Dendritic cell treated with granulocyte-macrophage colony-stimulating factor and Interleukin-4, amounts not matched to agents 40 ng/mL and 50 ng/mL, for 4 days (primary cell): ENCODE data around the gene FXYD3.
"Not testable (repeated sequence)": the region's sequence is repeated elsewhere in the genome, so short reads cannot be mapped to it uniquely, and the experiment has no call there.

ENCODE experiments used
- H3K27ac Mint-ChIP-seq: one replicate; pipeline ENCODE4 v1.8.0; 2022; ENCODE audit warnings: mild to moderate bottlenecking, mixed read lengths
- H3K27me3 Mint-ChIP-seq: one replicate; pipeline ENCODE4 v1.8.0; 2022; ENCODE audit warnings: mild to moderate bottlenecking, mixed read lengths
- H3K36me3 Mint-ChIP-seq: one replicate; pipeline ENCODE4 v1.8.0; 2022; ENCODE audit warnings: low read depth, mixed read lengths
- H3K4me1 Mint-ChIP-seq: one replicate; pipeline ENCODE4 v1.8.0; 2022; ENCODE audit warnings: low read depth, mixed read lengths
- H3K4me3 Mint-ChIP-seq: one replicate; pipeline ENCODE4 v1.8.0; 2022; ENCODE audit warnings: mild to moderate bottlenecking, moderate library complexity, mixed read lengths
- H3K9me3 Mint-ChIP-seq: one replicate; pipeline ENCODE4 v1.8.0; 2022; ENCODE audit warnings: mixed read lengths
- intact Hi-C: fragments of 100-400 bp; cut with micrococcal nuclease; formaldehyde crosslinking; loops from one replicate; pipeline ENCODE4 v1.15.0; 2022

FXYD3 gene

DNA sequence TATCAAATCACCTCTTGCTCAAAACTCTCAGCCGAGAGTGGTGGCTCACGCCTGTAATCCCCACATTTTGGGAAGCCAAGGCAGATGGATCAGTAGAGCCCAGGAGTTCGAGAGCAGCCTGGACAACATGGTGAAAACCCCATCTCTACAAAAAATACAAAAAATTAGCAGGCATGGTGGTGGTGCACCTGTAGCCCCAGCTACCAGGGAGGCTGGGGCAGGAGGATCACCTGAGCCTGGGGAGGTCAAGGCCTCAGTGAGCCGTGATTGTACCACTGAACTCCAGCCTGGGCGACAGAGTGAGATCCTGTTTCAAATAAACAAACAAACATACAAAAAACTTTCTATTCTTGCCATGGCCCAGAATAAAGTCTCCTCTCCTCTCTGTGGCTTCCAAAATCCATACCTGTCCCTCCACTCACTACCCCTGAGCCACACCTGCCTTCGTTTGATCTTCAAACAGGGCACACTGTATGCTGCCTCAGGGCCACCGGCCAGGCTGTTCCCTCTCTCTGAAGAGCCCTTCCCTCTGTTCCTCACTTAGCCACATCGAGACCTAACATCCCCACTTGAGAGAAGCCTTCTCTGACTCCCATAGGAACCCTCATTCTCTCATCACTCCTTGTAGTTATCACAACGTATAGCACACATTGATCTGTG is 12.9 kb downstream of the FXYD3 start:
- Mint-ChIP-seq H3K27me3 (peaks cover 19% of the 10 kb centered on the region), H3K27ac (no peak overlapping the region), H3K4me1 (peaks cover 24% of the 10 kb centered on the region), H3K36me3 (peaks cover 5% of the 10 kb centered on the region), H3K4me3 (no peak overlapping the region), H3K9me3 (no peaks in the 10 kb centered on the region)
- intact Hi-C loops = no loop called here

DNA sequence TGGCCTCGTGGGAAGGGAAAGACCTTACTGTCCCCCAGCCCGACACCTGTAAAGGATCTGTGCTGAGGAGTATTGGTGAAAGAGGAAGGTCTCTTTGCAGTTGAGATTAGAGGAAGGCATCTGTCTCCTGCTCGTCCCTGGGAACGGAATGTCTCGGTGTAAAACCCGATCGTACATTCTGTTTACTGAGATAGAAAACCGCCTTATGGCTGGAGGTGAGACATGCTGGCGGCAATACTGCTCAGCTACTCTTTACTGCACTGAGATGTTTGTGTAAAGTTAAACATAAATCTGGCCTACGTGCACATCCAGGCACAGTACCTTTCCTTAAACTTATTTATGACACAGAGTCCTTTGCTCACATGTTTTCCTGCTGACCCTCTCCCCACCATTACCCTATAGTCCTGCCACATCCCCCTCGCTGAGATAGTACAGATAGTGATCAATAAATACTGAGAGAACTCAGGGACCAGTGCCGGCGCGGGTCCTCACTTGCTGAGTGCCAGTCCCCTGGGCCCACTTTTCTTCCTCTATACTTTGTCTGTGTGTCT is 14.2 kb downstream of the FXYD3 start:
- Mint-ChIP-seq H3K27me3 (peaks cover 22% of the 10 kb centered on the region), H3K4me1 (peaks cover 11% of the 10 kb centered on the region)
- intact Hi-C loops, H3K4me3 Mint-ChIP-seq, H3K36me3 Mint-ChIP-seq, H3K9me3 Mint-ChIP-seq, H3K27ac Mint-ChIP-seq: not testable (repeated sequence)

DNA sequence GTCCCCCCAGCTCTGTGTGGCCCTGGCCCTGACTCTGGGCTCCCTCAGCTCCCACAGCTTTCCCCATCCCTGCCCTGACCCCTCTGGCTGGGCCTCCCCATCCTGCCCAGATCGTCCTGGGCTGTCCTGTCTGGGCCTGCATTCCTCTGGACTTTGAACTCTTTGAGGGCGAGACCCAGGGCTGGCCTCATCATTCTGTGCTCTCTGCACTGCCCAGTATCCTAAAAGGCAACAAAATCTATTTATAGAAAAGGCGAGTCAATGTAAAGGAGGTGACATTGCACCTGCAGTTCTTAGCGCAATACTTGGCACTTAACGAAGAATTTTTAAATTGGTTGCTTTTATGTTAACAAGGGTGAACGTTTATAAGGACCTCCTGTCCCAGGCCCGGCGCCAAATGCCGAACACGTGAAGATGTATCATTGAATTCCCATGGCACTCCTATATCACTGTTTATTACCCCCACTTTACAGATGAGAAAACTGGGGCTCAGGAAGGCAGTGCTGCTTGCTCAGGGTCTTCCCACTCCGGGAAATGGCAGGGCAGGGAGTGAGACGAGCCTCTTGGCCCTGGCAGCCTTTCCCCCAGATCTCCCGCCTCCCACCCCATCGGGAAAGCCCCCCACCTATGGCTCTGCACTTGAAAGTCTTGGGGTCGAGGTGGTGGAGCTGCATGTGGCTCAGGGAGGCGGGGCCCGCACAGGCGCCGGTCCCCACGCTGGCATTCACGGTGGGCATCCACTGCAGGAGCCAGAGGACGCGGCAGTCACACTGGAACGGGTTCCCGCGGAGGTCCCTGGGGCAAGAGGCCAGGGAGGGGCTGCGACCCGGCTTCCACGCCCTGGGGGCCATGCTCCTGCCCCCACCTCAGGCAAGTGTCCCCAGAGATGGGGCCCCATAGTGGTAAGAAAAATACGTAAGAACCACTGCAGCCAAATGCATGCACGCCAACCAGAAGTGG is 15.4 kb downstream of the FXYD3 start:
- intact Hi-C loops = no loop called here
- Mint-ChIP-seq H3K4me3 (no peak overlapping the region), H3K9me3 (no peaks in the 10 kb centered on the region), H3K36me3 (no peaks in the 10 kb centered on the region), H3K4me1 (peaks cover 5% of the 10 kb centered on the region), H3K27ac (no peak overlapping the region), H3K27me3 (peaks cover 18% of the 10 kb centered on the region)

DNA sequence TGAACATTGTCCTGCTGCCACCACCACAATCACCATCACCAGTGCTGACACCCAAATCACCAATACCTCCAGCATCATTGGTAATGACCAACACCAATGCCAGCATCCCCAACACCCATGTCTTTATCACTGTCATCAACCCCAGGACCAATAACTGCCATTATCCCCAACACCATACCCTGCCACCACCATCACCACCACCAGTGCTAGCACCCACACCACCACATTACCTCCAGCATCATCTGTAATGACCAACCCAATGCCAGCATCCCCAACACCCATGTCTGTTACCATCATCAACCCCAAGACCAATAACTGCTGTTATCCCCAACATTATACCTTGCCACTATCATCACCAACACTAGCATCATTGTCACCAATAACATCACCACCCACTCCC is 16.6 kb downstream of the FXYD3 start:
- Mint-ChIP-seq H3K27ac (no peak overlapping the region), H3K9me3 (no peaks in the 10 kb centered on the region)
- intact Hi-C loops = no loop called here

DNA sequence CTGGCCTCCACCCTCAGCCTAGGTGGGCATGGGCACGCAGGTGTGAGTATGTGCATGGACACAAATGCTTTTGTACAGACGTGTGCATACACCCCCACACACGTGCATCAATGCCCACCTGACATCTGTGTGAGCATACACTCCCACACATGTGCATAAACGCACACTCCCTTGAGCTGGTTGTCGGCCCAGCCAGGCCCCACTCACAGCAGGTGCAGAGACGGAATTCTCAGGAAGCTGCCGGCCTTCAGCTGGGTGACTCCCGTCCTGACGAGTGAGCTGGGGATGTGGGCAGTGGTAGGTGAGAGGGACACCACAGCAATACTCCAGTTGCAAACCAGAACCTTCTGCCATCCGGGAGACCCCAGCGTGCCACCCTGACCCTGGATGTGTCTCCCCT is 18.2 kb downstream of the FXYD3 start:
- no peak overlapping the region for H3K27ac Mint-ChIP-seq
- H3K4me1 Mint-ChIP-seq = peaks cover 7% of the 10 kb centered on the region
- intact Hi-C loops = no loop called here
- no peak overlapping the region for H3K4me3 Mint-ChIP-seq
- H3K36me3 Mint-ChIP-seq = no peaks in the 10 kb centered on the region
- H3K27me3 Mint-ChIP-seq = peaks cover 28% of the 10 kb centered on the region
- H3K9me3 Mint-ChIP-seq = no peaks in the 10 kb centered on the region

More for the DNA sequence above, 16.6 kb downstream of the FXYD3 start:
- Mint-ChIP-seq H3K4me1 (peaks cover 5% of the 10 kb centered on the region), H3K4me3 (no peak overlapping the region), H3K27me3 (peaks cover 22% of the 10 kb centered on the region), H3K36me3 (no peaks in the 10 kb centered on the region)

DNA sequence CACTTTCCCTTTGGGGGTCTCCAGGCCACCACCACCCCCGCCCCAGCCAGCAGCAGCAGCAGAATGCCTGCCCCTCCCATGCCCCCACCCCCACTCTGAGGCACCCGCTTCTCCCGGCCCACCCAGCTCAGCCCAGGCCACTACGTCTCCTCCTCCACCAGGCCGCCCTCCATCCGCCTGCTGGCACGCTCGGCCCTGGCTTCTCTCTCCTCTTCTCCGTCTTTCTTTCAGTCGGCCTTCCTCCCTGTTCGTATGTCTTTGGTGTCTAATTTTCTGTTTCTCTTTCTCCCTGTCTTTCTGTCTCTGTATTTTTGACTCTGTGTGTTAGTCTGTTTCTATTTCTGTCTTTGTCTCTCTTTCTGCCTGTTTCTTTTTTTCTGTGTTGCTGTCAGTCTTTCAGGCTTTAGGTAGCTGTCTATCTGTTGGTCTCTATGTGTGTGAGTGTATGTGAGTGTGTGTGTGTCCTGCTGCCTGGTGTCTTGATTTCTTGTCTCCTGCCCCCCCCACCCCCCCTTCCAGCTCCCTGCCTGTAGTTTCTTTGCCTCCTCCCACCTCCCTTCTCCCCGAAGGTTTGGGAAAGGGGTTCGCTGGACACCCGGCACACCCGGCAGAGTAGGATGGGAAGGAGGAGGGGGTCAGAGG is 19.1 kb downstream of the FXYD3 start, which contains the start of gene LGI4:
Gene LGI4, minus strand, starts transcription at position 459 of the 642 bp plus-strand sequence. Its CDS starts 379 bp downstream, at position 80.
- H3K4me3 Mint-ChIP-seq = no peak within 1 kb of the TSS
- intact Hi-C loops = loop anchor here (1.0 kb wide), 2 partner anchors 20 to 67 kb away; no protein-coding TSS in a partner anchor
- H3K27me3 Mint-ChIP-seq = peaks cover 33% of the 10 kb centered on the region
- no peak within 1 kb of the TSS for H3K27ac Mint-ChIP-seq
- H3K4me1 Mint-ChIP-seq = peaks cover 16% of the 10 kb centered on the region
- H3K36me3 Mint-ChIP-seq = no peaks in the 10 kb centered on the region
- no peaks in the 10 kb centered on the region for H3K9me3 Mint-ChIP-seq

DNA sequence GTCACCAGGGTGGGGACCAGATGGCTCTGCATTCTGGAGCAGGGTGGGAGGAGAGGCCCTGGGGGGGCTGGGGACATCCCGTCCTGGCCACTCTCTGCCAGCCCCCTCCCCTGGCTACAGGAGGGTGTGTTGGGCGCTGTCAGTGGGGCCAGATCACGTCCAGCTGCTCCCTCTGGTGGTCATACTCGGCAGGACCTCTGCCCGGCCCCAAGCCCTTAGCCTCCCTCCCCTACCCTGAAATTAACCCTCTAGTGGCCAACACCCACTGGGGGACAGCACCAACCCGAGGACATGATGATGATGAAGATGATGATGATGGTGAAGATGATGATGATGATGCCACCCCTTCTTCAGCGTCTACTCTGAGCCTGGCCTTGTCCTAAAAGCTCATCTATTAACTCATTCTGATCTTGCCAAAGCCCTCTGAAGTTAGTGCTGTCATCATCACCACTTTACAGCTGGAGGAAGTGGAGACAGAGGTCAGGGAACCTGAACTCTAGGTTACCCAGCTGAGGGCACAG is 19.8 kb downstream of the FXYD3 start:
- H3K4me1 Mint-ChIP-seq = peaks cover 21% of the 10 kb centered on the region
- H3K27ac Mint-ChIP-seq = no peak overlapping the region
- peaks cover 37% of the 10 kb centered on the region for H3K27me3 Mint-ChIP-seq
- intact Hi-C loops = loop anchor here (1.0 kb wide), 2 partner anchors 21 to 68 kb away; no protein-coding TSS in a partner anchor
- H3K9me3 Mint-ChIP-seq = no peaks in the 10 kb centered on the region
- no peaks in the 10 kb centered on the region for H3K36me3 Mint-ChIP-seq
- H3K4me3 Mint-ChIP-seq = no peak overlapping the region

DNA sequence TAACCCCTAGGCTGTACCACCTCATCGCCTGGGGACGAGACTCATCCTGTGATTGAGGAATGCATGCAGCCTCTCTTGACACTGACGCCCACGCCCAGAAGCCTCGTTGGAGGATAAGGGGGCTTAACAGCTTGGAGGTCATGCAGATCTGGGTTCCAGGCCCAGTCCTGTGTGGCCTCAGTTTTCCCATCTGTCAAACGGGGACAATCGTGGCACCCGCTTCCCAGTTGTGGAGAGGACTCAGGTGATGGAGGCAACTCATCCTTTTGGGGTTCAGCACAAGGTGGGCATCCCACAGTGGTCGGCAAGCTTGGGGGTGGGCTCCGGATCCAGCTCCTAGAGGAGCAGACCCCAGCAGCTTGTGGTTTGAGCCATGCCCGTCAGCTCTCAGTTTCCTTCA is 20.6 kb downstream of the FXYD3 start:
- Mint-ChIP-seq H3K27me3 (peaks cover 43% of the 10 kb centered on the region), H3K27ac (no peak overlapping the region), H3K9me3 (no peaks in the 10 kb centered on the region), H3K4me3 (no peak overlapping the region), H3K36me3 (no peaks in the 10 kb centered on the region), H3K4me1 (peaks cover 29% of the 10 kb centered on the region)
- intact Hi-C loops = no loop called here

DNA sequence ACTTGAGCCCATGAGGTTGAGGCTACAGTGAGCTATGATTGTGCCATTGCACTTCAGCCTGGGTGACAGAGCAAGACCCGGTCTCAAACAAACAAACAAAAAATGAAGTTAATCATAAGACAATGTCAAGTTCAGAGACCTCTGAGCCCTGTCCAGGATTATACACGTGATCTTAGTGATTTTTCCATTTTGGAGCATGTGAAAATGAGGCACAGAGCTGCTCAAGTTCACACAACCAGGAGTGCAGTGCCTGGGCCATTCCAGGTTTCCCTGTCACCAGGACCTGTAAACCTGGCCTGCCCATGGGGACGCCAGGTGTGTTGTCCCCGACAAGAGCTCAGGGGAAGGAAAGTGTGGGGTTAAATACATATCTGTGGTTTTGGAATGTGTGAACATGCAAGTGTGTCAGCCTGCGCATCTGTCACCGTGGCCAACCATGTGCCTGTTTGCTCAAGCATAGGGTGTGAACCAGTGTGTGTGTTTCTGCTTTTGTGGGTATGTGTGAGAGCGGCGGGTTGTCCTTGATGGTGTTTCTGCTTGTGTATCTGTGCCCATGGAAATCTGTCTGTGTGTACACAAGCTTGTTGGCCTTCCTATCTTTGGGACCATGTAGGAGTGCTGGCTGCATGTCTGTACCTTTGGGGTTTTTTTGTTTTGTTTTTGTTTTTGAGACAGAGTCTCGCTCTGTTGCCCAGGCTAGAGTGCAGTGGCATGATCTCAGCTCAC is 21.5 kb downstream of the FXYD3 start:
- no peaks in the 10 kb centered on the region for H3K36me3 Mint-ChIP-seq
- H3K9me3 Mint-ChIP-seq = no peaks in the 10 kb centered on the region
- H3K4me3 Mint-ChIP-seq = no peak overlapping the region
- H3K4me1 Mint-ChIP-seq = peaks cover 38% of the 10 kb centered on the region
- intact Hi-C loops = no loop called here
- peaks cover 46% of the 10 kb centered on the region for H3K27me3 Mint-ChIP-seq
- no peak overlapping the region for H3K27ac Mint-ChIP-seq

DNA sequence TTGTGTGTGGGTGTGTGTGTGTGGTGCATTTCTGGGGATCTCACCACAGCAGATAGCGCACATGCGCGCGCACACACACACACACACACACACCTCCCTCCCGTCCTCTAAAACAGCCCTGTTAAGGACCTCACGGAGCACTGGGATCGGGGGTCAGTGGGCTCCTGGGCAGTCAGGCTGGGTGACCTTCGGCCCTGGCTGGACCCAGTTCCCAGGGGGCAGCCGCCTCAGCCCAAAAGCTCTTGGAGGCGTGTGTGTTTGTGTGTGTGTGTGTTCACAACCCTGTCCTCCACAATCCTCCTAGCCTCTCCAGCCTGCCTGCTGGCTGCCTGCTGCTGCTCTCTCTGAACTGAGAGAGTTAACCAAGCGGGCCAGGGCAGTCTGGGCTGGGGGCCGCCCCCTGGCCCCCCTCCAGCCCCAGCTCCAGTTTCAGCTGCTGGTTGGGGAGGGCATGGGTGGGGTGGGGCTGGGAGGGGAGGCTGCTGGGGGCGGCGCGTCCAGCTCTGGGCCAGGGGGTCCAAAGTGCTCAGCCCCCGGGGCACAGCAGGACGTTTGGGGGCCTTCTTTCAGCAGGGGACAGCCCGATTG is 22.8 kb downstream of the FXYD3 start, which contains the start of gene FXYD1:
Gene FXYD1, plus strand, starts transcription at position 520 of the 588 bp plus-strand sequence. CDS start 1,256 bp downstream, outside the sequence.
- no peaks in the 10 kb centered on the region for H3K36me3 Mint-ChIP-seq
- no peak within 1 kb of the TSS for H3K4me3 Mint-ChIP-seq
- H3K27me3 Mint-ChIP-seq = peaks cover 49% of the 10 kb centered on the region
- peak within 1 kb of the TSS; percentile 28 for H3K27ac Mint-ChIP-seq
- no peaks in the 10 kb centered on the region for H3K9me3 Mint-ChIP-seq
- peaks cover 43% of the 10 kb centered on the region for H3K4me1 Mint-ChIP-seq
- intact Hi-C loops = no loop called here

DNA sequence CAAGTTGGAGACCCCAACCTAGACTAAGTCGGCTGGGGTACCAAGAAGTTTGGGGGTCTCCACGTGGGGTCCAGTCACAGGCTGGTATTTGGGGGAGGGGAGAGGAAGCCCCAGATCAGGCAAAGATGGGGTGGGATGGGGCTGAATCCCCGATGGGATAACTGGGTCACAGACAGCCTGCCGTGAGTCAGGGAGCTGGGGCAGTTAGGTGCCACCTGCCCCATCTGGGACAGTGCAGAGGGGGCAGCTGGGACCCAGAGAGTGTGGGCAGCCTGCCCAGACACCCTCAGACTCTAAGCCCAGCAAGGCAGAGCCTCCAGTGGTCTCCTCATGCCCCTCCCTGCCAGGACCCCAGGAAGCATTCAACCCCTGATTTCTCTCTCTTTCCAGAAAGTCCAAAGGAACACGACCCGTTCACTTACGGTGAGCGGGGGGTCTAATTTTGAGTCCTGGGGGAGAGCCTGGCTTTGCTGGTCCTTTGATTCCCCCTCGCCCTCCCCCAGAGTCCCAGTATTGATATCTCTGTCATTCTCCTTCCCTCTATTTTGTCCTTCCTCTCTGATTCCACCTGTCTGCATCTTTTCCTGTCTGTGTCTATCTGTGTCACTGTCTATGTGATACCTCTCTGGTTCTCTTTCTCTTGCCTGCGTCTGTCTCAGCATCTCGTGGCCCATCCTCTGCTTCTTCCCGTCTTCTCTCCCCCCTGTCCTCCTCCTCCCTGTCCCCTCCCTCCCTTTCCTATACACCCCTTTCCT is 24.8 kb downstream of the FXYD3 start:
- H3K4me3 Mint-ChIP-seq = no peak overlapping the region
- no peaks in the 10 kb centered on the region for H3K36me3 Mint-ChIP-seq
- H3K27me3 Mint-ChIP-seq = peaks cover 66% of the 10 kb centered on the region
- H3K27ac Mint-ChIP-seq = peak overlapping the region; percentile 61
- no peaks in the 10 kb centered on the region for H3K9me3 Mint-ChIP-seq
- intact Hi-C loops = no loop called here
- H3K4me1 Mint-ChIP-seq = peaks cover 48% of the 10 kb centered on the region
